Ramos (cell line): ENCODE results near the gene NFILZ.

Source experiments
- in situ Hi-C: fragments of 300-500 bp; cut with MboI; formaldehyde crosslinking; loops from one replicate; pipeline ENCODE4 v1.14.3; 2022; ENCODE audit warnings: low sequenced_read_pairs; ENCODE audit not compliant: unreplicated experiment

NFILZ gene

GRCh38 chr19:8640402-8641004 is 10.1 kb downstream of the NFILZ start:
- in situ Hi-C loops: no loop called here

GRCh38 chr19:8641221-8641907 is 10.9 kb downstream of the NFILZ start:
- in situ Hi-C loops: no loop called here

GRCh38 chr19:8641908-8642547 is 11.6 kb downstream of the NFILZ start:
- in situ Hi-C loops: no loop called here

GRCh38 chr19:8642561-8642960 is 12.1 kb downstream of the NFILZ start:
- in situ Hi-C loops: no loop called here

- in situ Hi-C loops: no loop called here
These were observed 13.6 kb downstream of the NFILZ start for GRCh38 chr19:8643860-8644653.

- in situ Hi-C loops: no loop called here
These were observed 17.8 kb downstream of the NFILZ start for GRCh38 chr19:8648240-8648639.

- in situ Hi-C loops: loop anchor here (5.0 kb wide), 1 partner anchor 38 kb away; no protein-coding TSS in a partner anchor
These were observed 24.3 kb downstream of the NFILZ start for GRCh38 chr19:8654591-8655339.

GRCh38 chr19:8655340-8655709 is 24.9 kb downstream of the NFILZ start:
- in situ Hi-C loops: loop anchor here (5.0 kb wide), 1 partner anchor 37 kb away; no protein-coding TSS in a partner anchor

GRCh38 chr19:8657869-8658268 is 27.4 kb downstream of the NFILZ start:
- in situ Hi-C loops: loop anchor here (5.0 kb wide), 1 partner anchor 34 kb away; no protein-coding TSS in a partner anchor

GRCh38 chr19:8659905-8660304 is 29.5 kb downstream of the NFILZ start:
- in situ Hi-C loops: loop anchor here (5.0 kb wide), 1 partner anchor 32 kb away; no protein-coding TSS in a partner anchor

- in situ Hi-C loops: no loop called here
These were observed 31.8 kb downstream of the NFILZ start for GRCh38 chr19:8662263-8662662.

GRCh38 chr19:8663920-8664670 is 33.7 kb downstream of the NFILZ start:
- in situ Hi-C loops: no loop called here

GRCh38 chr19:8664671-8665057 is 34.2 kb downstream of the NFILZ start:
- in situ Hi-C loops: no loop called here

GRCh38 chr19:8665468-8666213 is 35.2 kb downstream of the NFILZ start:
- in situ Hi-C loops: no loop called here

GRCh38 chr19:8666814-8667405 is 36.5 kb downstream of the NFILZ start:
- in situ Hi-C loops: no loop called here

- in situ Hi-C loops: no loop called here
These were observed 43.0 kb downstream of the NFILZ start for GRCh38 chr19:8673276-8673891.

GRCh38 chr19:8675066-8675465 is 44.6 kb downstream of the NFILZ start:
- in situ Hi-C loops: no loop called here
